HG02938 (cell line): Measurements from ENCODE around the gene SLC39A6.
"Not testable (repeated sequence)": the region's sequence is repeated elsewhere in the genome, so short reads cannot be mapped to it uniquely, and the experiment has no call there.

Experiments
- ATAC-seq: cut with Tn5 transposase; IDR thresholded peaks from one replicate; pipeline ENCODE4 v1.9.1; 2021; ENCODE audit warnings: mild to moderate bottlenecking, moderate library complexity; ENCODE audit not compliant: unreplicated experiment

The SLC39A6 gene, protein sequence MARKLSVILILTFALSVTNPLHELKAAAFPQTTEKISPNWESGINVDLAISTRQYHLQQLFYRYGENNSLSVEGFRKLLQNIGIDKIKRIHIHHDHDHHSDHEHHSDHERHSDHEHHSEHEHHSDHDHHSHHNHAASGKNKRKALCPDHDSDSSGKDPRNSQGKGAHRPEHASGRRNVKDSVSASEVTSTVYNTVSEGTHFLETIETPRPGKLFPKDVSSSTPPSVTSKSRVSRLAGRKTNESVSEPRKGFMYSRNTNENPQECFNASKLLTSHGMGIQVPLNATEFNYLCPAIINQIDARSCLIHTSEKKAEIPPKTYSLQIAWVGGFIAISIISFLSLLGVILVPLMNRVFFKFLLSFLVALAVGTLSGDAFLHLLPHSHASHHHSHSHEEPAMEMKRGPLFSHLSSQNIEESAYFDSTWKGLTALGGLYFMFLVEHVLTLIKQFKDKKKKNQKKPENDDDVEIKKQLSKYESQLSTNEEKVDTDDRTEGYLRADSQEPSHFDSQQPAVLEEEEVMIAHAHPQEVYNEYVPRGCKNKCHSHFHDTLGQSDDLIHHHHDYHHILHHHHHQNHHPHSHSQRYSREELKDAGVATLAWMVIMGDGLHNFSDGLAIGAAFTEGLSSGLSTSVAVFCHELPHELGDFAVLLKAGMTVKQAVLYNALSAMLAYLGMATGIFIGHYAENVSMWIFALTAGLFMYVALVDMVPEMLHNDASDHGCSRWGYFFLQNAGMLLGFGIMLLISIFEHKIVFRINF

DNA sequence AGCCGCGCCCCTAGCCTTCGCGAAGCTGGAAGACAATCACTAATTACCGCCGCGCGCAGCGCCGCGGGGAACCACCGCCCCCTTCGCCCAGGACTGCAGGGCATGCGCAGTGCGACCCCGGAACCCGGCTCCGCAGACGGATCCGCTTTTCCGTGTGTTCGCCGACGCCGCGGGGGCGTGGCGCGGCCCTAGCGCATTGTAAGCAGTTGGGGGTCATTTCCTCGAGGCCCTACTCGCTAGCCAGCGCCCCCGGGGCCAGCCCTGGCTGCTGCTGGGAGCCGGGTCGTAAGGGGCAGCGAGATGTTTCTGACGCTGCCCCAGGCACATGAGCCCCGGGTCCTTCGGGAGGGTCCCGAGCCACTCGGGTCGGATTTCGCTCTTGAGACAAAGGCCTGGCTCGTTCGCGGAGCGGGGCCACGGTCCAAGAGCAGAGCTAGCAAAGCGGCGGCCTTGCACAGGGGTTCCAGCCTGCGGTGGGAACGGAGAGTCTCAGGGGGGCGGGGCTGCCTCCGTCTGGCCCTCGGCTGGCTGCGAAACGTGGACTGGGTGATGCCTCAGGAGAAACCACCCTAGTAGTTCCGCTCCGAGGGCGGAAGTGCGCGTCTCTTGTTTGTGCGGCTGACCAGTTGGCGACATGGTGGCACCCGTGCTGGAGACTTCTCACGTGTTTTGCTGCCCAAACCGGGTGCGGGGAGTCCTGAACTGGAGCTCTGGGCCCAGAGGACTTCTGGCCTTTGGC, at the start of gene SLC39A6, which contains the start of gene ELP2:
Gene SLC39A6 (minus strand): TSS at position 41 of the 739 bp plus-strand sequence. CDS start 2,333 bp downstream, outside the sequence.
Gene ELP2 (plus strand): TSS at position 600 of the 739 bp plus-strand sequence. CDS start 35 bp downstream, at position 635.
- peak; percentile 86 for ATAC-seq

DNA sequence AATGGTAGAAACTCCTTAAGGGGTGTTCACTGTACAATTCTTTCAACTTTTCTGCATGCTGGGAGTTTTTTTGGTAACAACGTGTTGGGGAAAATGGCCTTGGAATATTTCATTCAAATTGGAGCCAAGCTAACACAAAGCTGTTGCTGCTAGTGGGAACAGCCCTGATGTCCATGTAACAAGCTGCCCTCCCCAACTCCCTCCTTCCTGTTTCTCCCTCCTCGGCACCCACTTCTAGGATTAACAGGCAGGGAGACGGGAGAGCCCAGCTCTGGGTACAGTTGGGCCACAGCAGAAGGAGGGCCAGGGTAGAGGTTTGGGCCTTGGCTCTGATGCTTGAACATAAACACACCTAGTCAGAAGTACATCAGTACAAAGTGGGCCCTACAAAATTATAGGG, 48.8 kb upstream of the SLC39A6 start:
- no peak for ATAC-seq

DNA sequence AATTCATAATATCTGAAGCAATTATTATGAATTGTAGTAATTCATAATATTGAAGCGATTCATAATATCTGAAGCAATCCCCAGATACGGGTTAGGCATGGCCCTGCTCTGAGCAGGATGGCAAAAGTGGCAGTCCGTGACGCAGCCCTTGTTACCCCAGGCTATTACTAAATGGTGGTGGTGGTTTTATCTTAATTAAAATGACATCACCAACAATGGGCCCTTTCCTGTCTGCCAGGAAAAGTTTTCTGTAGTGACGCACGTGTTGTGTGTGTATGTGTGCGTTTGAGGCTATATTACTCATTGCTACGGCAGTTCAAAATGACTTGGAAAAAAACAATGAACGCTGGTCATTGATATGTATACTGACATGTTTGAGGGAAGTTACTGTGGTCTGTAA, 47.6 kb upstream of the SLC39A6 start:
- ATAC-seq = no peak

DNA sequence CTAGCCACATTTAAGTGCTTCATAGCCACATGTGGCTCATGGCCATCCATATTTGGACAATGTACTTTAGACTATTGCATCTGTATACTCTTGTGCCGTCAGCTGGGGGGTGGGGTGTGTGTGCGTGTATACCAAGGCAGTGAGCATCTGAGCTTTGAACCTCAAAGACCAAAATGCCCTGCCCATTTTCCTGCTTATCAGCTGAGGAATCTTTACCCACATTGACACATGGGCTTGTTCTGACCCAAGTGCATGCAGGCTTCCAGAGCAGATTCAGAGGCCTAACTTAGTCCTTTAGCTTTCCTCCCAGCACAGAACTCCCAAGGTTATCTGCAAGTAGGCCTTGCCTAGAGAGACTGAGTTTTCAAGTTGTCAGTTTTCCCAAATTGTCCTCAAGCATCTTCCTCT, 47.0 kb upstream of the SLC39A6 start:
- no peak for ATAC-seq

DNA sequence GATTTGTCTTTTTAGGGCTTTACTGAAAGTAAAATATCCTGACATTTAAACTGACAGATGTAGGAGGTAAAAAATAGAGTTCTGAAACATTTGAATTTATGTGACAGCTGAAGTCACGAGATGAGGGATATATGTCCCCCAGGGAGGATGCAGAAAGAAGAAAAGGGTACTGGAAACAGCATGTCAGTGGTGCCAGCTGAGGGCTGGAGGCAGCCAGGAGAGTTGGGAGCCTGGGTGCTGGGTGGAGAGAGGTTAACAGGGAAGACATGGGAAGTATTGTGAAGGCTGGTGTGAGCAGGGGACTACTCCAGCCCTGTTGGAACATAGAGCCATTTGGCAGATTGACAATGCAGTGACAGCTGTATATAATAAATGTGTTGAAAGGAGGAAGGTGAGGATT, 46.3 kb upstream of the SLC39A6 start:
- no peak for ATAC-seq

DNA sequence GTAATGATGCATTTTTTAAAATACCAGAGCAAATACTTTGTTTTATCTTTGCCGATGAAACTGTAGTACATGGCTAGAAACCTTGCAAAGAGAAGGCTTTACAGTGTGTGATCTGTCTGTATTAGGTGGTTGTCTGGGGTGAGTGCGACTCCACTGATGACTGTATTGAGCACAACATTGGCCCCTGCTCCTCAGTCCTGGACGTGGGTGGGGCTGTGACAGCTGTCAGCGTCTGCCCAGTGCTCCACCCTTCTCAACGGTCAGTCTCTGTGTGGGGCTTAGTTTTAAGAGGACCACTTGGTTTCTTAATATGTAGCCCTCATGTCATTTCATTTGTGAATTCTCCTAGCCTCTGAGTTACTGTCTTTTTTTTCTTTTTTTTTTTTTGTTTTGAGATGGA, 40.8 kb upstream of the SLC39A6 start:
- ATAC-seq = no peak

DNA sequence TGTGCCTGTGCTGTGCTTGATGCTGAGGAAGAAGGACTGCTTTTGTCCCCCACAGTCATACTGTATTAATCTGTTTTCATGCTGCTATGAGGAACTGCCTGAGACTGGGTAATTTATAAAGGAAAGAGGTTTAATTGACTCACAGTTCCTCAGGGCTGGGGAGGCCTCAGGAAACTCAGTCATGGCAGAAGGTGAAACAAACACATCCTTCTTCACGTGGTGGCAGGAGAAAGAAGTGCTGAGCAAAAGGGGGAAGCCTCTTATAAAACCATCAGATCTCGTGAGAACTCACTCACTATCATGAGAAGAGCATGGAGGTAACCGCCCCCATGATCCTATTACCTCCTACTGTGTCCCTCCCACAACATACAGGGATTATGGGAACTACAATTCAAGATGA, 39.2 kb upstream of the SLC39A6 start:
- ATAC-seq = not testable (repeated sequence)

DNA sequence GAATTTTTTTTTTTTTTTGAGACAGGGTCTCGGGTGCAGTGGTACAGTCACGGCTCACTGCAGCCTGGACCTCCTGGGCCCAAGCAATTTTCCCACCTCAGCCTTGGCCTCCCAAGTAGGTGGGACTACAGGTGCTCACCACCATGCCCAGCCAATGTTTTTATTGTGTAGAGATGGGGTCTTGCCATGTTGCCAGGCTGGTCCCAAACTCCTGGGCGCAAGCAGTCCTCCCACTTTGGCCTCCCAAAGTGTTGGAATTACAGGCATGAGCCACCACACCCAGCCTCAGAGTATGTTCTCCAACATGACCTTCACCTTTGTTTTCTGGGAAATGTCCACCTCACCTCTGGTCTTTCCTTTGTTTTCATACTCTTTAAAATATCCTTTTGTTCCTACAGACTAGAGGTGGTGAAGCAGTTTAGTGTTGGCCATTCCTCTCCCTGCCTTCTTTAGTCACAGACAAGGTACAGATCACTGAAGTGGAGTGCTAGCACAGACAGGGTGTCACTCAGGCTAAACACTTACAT, 38.6 kb upstream of the SLC39A6 start:
- no peak for ATAC-seq

DNA sequence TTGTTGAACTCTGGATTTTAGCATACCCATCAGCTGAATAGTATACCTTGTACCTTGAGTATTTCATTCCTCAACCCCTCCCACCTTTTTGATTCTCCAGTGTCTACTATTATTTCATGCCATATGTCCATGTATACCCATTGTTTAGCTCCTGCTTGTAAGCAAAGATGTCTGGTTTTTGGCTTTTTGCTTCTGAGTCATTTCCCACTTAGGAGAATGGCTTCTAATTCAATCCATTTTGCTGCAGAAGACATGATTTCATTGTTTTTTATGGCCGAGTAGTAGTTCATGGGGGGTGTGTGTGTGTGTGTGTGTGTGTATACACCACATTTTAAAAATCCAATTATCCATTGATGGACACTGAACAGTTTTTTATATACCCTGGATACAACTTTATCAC, 33.8 kb upstream of the SLC39A6 start:
- ATAC-seq = no peak

DNA sequence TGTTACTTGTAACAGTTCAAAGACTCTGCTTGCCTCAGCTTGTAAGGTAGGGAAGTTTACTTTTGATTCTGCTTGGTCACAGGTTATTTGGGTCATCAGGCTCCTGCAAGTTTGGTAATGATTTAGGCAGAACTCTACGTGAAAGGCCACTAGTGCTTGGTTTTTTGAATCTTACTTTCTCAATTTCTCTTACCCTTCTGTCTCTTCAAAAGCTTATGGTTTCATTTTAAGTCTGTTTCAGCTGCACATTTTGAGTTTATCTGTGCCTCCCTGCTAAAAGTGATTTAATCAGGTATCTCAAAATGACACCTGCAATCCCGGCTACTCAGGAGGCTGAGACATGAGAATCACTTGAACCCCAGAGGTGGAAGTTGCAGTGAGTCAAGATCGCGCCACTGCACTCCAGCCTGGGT, 31.8 kb upstream of the SLC39A6 start:
- ATAC-seq = no peak

DNA sequence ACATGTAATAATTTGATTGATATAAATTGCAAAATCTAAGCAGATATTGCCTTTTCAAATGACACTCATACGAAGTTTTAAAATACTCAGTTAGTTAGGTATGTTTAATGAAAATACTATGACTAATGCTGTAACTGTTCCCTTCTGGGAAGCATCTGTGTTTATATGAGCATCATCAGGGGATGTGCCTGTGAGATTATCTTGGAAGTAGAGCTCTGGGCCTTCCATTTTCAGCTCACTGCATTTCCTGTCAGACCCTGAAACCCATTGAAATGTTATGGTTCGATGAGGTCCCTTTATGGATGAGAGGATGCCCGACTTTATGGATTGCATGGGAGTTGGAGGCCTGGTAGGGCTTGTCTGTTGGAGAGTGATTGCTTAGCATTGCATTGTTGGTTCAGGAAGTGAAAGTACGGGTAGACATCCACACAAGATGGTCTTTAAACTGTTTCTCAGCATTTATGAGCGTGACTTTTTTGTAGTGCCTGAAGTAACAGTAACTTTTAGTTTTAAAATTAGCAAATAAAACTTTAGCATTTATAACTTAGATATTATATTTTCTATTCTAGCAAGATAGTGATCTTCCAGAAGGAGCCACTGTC, 29.2 kb upstream of the SLC39A6 start:
- ATAC-seq = no peak

DNA sequence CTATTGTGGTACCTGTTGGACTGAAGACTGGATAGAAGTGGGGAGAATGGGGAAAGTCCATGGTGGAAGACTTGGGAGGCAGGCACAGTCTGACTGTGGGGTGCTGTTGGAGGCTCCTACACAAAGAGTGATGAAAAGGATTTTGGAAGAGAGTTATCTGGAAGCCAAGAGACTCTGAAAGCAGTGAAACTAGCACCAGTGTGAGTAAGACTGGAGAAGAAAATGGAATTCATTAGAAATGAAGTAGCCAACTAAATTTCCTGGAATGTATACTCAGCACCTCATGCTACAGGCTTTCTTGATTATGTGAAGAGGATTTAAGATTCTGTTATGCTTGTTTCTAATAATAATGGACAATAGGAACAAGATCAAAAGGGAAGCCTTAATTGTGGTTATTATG, 28.3 kb upstream of the SLC39A6 start:
- ATAC-seq = no peak

DNA sequence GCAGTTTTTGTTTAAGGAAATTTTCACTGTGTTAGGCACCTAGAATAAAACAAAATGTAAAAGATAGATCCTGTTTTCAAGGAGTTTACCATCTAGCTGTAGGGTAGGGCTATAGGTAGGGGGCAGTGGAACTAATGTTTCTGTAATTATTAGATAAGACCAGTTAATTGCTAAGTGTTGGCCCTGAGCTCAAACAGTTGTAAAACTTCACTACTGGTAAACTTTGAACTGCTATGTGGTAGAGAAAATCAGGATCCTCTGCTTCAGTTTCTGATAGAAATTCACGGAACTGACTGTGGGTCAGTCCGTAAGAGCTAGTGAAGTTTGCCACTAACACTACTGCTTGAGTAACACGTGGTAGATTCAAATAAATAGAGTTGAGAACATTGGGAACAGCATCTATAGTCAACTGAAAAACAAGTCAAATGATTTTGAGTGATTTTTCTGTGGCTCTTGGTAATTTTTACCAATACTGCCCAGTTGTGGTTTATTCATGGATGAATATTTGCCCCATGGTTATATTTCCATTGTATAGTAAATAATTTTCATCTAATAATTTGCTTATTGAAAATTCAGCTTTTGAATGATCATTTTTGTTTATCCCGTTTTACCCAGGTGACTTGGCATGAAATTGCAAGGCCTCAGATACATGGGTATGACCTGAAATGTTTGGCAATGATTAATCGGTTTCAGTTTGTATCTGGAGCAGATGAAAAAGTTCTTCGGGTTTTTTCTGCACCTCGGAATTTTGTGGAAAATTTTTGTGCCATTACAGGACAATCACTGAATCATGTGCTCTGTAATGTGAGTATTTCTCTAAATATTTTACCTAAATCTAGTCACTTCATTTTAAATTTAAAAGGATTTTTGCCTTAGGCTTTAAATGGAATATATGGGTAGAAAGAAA, 27.0 kb upstream of the SLC39A6 start:
- no peak for ATAC-seq

DNA sequence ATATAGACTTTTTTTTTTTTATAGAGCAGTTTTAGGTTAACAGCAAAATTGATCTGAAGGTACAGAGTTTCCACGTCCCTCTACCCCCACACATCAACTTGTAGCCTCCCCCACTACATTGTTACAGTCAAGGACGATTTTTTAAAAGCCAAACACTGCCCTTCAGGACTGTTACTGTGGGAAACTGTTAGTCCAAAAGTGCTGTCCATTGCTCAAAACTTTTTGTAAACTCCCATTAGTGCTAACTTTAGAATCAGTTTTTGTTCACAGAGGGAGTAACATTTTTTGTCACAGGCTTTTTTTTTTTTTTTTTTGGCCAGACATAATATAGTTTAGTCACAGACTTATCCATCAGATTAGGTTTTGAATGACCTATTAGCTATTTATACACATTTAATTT, 24.6 kb upstream of the SLC39A6 start:
- ATAC-seq = no peak

DNA sequence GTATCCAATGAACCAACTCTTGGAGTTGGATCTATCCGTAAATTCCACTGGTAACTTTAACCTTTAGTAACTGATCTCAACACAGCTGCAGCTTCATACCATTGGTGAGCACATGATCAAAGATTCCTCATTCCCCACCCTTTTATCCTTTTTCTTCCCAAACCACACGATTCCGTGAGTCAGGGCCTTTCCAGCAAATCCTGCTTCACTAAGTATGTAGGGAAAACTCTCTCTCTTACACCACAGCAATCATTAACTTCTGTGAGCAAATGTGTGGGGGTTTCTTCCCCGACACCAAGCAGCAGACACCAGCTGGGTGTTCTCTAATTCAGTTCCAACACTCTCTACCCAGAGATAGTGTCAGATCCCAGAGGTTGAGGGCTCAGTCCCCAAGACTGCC, 24.1 kb upstream of the SLC39A6 start:
- ATAC-seq = no peak

DNA sequence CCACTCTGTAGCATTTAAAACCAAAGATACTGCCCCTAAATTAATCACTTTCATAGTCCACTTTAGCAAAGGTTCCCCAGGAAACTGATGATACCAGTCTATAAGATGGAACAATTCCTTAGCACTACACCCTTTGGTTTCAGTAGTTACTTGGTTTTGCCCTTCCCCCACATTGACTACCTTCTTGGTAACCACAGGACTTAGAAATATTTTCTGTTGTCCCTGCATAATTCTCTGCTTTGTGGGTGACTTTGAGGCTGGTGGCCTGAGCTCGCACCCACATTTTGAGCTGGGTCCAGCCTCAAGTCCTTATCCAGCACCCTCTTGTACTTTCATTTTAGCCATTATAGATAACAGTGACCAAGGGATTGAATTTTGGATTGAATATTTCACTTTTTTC, 23.6 kb upstream of the SLC39A6 start:
- no peak for ATAC-seq

DNA sequence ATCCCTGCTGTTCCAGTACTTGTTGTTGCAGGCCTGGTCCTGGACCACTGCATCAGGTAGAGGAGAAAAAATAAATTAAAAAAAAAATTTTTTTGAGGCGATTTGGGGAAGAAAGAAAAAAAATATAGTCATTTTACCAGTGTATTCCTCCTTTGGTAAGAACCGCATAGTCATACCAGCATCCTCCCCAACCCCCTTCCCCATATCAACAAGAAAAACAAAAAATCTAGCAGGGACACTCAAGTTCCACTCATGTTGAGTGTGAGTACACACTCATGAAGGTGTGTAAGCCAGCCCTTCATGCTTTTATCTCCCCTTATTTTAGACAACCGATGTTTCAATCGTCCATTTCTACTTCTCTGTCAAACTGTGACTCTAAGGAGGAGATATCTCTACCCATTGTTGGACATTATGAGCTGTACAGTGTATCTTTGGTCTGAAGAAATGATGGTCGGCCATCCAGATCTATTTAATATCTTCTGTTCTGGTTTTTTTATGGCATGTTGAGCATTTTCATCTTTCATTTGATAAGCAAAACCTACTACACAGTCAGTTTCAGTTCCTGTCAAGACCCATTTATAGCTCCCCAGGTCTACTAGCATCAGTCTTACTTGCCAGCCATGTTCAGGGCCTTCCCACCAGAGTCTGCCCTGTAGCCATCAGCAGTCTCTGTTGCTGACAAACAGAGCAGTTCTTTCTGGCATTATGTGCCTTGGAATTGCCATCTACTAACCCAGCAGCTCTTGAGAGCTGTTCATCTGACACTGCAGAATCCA, 20.6 kb upstream of the SLC39A6 start:
- peak; percentile 90 for ATAC-seq

DNA sequence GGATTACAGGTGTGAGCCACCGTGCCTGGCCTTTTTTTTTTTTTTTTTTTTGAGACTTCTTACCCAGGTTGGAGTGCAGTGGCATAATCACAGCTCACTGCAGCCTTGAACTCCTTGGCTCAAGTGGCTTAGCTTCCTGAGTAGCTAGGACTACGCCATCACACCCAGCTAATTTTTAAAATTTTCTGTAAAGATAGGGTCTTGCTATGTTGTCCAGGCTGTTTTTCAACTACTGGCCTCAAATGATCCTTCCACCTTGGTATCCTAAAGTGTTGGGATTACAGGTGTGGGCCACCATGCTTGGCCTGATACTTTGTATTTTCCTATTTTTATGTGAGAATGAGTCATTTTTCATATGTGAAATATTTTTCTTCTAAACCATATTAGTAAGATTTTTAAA, 14.3 kb upstream of the SLC39A6 start:
- no peak for ATAC-seq

DNA sequence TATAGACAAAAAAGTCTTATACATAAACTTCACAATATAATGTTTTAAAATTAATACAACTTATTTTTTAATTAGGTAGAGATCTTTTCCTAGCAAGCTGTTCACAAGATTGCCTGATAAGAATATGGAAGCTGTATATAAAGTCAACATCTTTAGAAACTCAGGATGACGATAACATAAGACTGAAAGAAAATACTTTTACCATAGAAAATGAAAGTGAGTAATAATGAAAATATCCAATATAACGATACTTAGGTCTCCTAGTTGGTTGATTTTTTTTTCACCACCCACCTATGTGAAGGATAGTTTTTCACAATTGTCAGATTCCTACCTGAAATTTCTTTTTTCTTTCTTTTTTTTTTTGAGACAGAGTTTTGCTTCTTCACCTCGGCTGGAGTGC, 13.6 kb upstream of the SLC39A6 start:
- no peak for ATAC-seq
